SK-N-MC (cell line): ENCODE measurements around the gene TNIP1.

ENCODE experiments used
- DNase-seq: peaks from one replicate; pipeline ENCODE4 v3.0.0-alpha.2; 2011; ENCODE audit warnings: low read depth, low spot score
- H3K27ac ChIP-seq: fragments of 200-600 bp; sonication (generic); 2 replicates; pipeline ENCODE4 v1.5.1; 2016; ENCODE audit warnings: mixed run types
- H3K36me3 ChIP-seq: fragments of 200-600 bp; sonication (generic); 2 replicates; pipeline ENCODE4 v1.6.1; 2017; ENCODE audit warnings: antibody characterized with exemption, low read length, mixed read lengths; ENCODE audit not compliant: insufficient read depth
- H3K4me3 ChIP-seq: fragments of 200-600 bp; sonication (generic); 2 replicates; pipeline ENCODE4 v1.5.1; 2016
- H3K9ac ChIP-seq: fragments of 200-600 bp; sonication (generic); 2 replicates; pipeline ENCODE4 v1.8.0; 2017; ENCODE audit warnings: mixed run types, mixed read lengths; ENCODE audit not compliant: insufficient read length
- H3K9me3 ChIP-seq: fragments of 200-600 bp; sonication (generic); 2 replicates; pipeline ENCODE4 v1.6.1; 2017; ENCODE audit warnings: low read depth, mild to moderate bottlenecking, antibody characterized with exemption, low read length, moderate library complexity, mixed read lengths
- EZH2 ChIP-seq: fragments of 200-600 bp; sonication (generic); IDR thresholded peaks from one replicate; pipeline ENCODE4 v1.6.1; 2017; ENCODE audit warnings: antibody characterized with exemption
- FOXP2 ChIP-seq: optimal IDR thresholded peaks from 2 replicates; pipeline ENCODE3; 2011; ENCODE audit warnings: mild to moderate bottlenecking, moderate library complexity; ENCODE audit not compliant: insufficient read depth; ENCODE audit errors: extremely low read length, control extremely low read depth
- POLR2AphosphoS5 ChIP-seq: IDR thresholded peaks from 2 replicates; pipeline ENCODE4 v1.6.1; 2012; ENCODE audit warnings: mild to moderate bottlenecking, low read depth, low read length, borderline replicate concordance

The TNIP1 gene

GRCh38 chr5:151058301-151058700 lies 22.5 kb downstream of the TNIP1 start:
- peaks cover 5% of the 10 kb centered on the region; the same call in 1 of the 2 replicates for H3K36me3 ChIP-seq
- no peak overlapping the region for H3K4me3 ChIP-seq
- no peaks in the 10 kb centered on the region for H3K9me3 ChIP-seq
- no peak overlapping the region for H3K9ac ChIP-seq
- no peak overlapping the region for H3K27ac ChIP-seq
- no peak for DNase-seq
- TF ChIP-seq FOXP2, result no peak
- no peak for TF ChIP-seq EZH2
- no peak for TF ChIP-seq POLR2AphosphoS5

GRCh38 chr5:151056379-151057325 lies 24.2 kb downstream of the TNIP1 start:
- Histone ChIP-seq H3K36me3 (peaks cover 1% of the 10 kb centered on the region; the same call in 1 of the 2 replicates), H3K4me3 (no peak overlapping the region), H3K9ac (no peak overlapping the region), H3K27ac (no peak overlapping the region), H3K9me3 (no peaks in the 10 kb centered on the region)
- no peak for DNase-seq
- TF ChIP-seq FOXP2 (no peak), EZH2 (no peak), POLR2AphosphoS5 (no peak)

DNA sequence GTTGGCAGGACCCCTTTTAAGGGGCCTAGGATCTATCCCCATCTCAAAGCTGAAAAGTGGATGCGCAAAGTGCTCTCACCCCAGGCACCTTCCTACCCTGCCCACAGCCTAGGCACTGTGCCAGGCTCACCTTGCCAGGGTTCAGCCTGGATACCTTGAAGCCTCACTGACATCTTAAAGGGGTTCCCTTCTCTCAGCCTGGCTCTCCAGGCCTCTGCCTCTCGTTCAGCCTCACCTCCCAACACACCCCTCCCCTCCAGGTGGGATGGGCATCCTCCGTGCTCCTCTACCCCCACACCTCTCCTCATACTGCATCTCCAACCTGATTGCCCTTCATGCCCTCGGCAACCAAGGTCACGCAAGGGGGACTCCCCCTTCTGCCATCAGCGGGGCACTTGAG lies 25.5 kb downstream of the TNIP1 start:
- no peaks in the 10 kb centered on the region for H3K9me3 ChIP-seq
- no peaks in the 10 kb centered on the region for H3K36me3 ChIP-seq
- H3K4me3 ChIP-seq, result no peak overlapping the region
- TF ChIP-seq POLR2AphosphoS5 (no peak), EZH2 (no peak), FOXP2 (no peak)
- no peak overlapping the region for H3K27ac ChIP-seq
- no peak overlapping the region for H3K9ac ChIP-seq
- no peak for DNase-seq

- H3K4me3 ChIP-seq, result no peak overlapping the region
- H3K36me3 ChIP-seq, result no peaks in the 10 kb centered on the region
- TF ChIP-seq FOXP2 (no peak), POLR2AphosphoS5 (no peak), EZH2 (no peak)
- no peak for DNase-seq
- H3K9ac ChIP-seq, result no peak overlapping the region
- H3K9me3 ChIP-seq, result no peaks in the 10 kb centered on the region
- H3K27ac ChIP-seq, result no peak overlapping the region
Observed at GRCh38 chr5:151054709-151055108, 26.1 kb downstream of the TNIP1 start.

GRCh38 chr5:151053796-151054462 lies 26.9 kb downstream of the TNIP1 start:
- Histone ChIP-seq H3K27ac (no peak overlapping the region), H3K36me3 (no peaks in the 10 kb centered on the region)

GRCh38 chr5:151052836-151053235 lies 28.0 kb downstream of the TNIP1 start:
- Histone ChIP-seq H3K4me3 (no peak overlapping the region), H3K9me3 (no peaks in the 10 kb centered on the region), H3K36me3 (no peaks in the 10 kb centered on the region), H3K27ac (no peak overlapping the region), H3K9ac (no peak overlapping the region)
- TF ChIP-seq EZH2 (no peak), POLR2AphosphoS5 (no peak), FOXP2 (no peak)
- no peak for DNase-seq

More at GRCh38 chr5:151053796-151054462, 26.9 kb downstream of the TNIP1 start:
- H3K9me3 ChIP-seq, result no peaks in the 10 kb centered on the region
- H3K9ac ChIP-seq, result no peak overlapping the region
- no peak overlapping the region for H3K4me3 ChIP-seq
- DNase-seq, result no peak
- TF ChIP-seq POLR2AphosphoS5 (no peak), EZH2 (no peak), FOXP2 (no peak)

- H3K4me3 ChIP-seq, result no peak overlapping the region
- no peak overlapping the region for H3K27ac ChIP-seq
- no peaks in the 10 kb centered on the region for H3K36me3 ChIP-seq
- no peak overlapping the region for H3K9ac ChIP-seq
- DNase-seq, result no peak
- no peak for TF ChIP-seq EZH2
- TF ChIP-seq POLR2AphosphoS5, result no peak
- no peak for TF ChIP-seq FOXP2
- H3K9me3 ChIP-seq, result no peaks in the 10 kb centered on the region
Observed at GRCh38 chr5:151051931-151052608, 28.8 kb downstream of the TNIP1 start.
